CD4-positive, alpha-beta T cell (primary cell): ENCODE results near the gene SPOCK1. TPM values are rescaled to one million over a fixed set of nuclear protein-coding genes. Genes with fewer than 3 reads are reported as not detected.

ENCODE experiments used
- ATAC-seq: fragments of 200-7000 bp; cut with Tn5 transposase; one replicate; pipeline ENCODE4 v1.10.0; 2022; ENCODE audit warnings: mild to moderate bottlenecking; ENCODE audit not compliant: poor library complexity
- CTCF ChIA-PET: fragments of 350-600 bp; sonication (Branson Sonifier 250); formaldehyde crosslinking; loops from one replicate; lab custom pipeline; 2021; ENCODE audit warnings: antibody characterized with exemption, inconsistent platforms; lab: Charles Lee
- POLR2A ChIA-PET: fragments of 350-600 bp; sonication (Branson Sonifier 250); formaldehyde crosslinking; loops from one replicate; lab custom pipeline; 2021; ENCODE audit warnings: antibody characterized with exemption, inconsistent platforms; lab: Charles Lee
- DNase-seq, 14 experiments: peaks; one replicate each; pipeline ENCODE4 v3.0.0-alpha.2; 2013 to 2020; ENCODE audit warnings: mixed read lengths in 2 of 14
- H3K27ac ChIP-seq, 2 donors: one replicate each; pipeline versions ENCODE4 v1.5.1 to v1.7.0; 2013; ENCODE audit warnings: low read length in 2 of 2, low read depth in 1 of 2, mild to moderate bottlenecking in 1 of 2
- H3K27me3 ChIP-seq, 2 experiments: 1 replicate in 1 of 2; 2 replicates in 1 of 2; pipeline versions ENCODE4 v1.6.1 to v1.7.0; 2013; ENCODE audit warnings: low read length in 2 of 2, control low read depth in 1 of 2, mild to moderate bottlenecking in 1 of 2, moderate library complexity in 1 of 2; ENCODE audit not compliant: insufficient read depth in 2 of 2, control insufficient read depth in 1 of 2
- H3K36me3 ChIP-seq: one replicate; pipeline ENCODE4 v1.6.1; 2013; ENCODE audit warnings: low read length, control low read depth; ENCODE audit not compliant: insufficient read depth
- H3K4me1 ChIP-seq: one replicate; pipeline ENCODE4 v1.6.1; 2013; ENCODE audit warnings: low read length, control low read depth; ENCODE audit not compliant: insufficient read depth
- H3K4me3 ChIP-seq: one replicate; pipeline ENCODE4 v1.5.1; 2013; ENCODE audit warnings: mild to moderate bottlenecking, low read length, moderate library complexity
- H3K9me3 ChIP-seq, 2 experiments: 1 replicate in 1 of 2; 2 replicates in 1 of 2; pipeline versions ENCODE4 v1.6.1 to v1.7.0; 2013; ENCODE audit warnings: low read length in 2 of 2, mild to moderate bottlenecking in 2 of 2, control low read depth in 1 of 2, moderate library complexity in 1 of 2; ENCODE audit not compliant: control insufficient read depth in 1 of 2, insufficient read depth in 1 of 2
- H3K27ac Mint-ChIP-seq: one replicate; pipeline ENCODE4 v1.8.0; 2020; ENCODE audit warnings: mixed read lengths
- H3K27me3 Mint-ChIP-seq: one replicate; pipeline ENCODE4 v1.8.0; 2021; ENCODE audit warnings: mixed read lengths
- H3K36me3 Mint-ChIP-seq: one replicate; pipeline ENCODE4 v1.8.0; 2021; ENCODE audit warnings: low read depth, mixed read lengths
- H3K4me1 Mint-ChIP-seq: one replicate; pipeline ENCODE4 v1.8.0; 2021; ENCODE audit warnings: low read depth, mixed read lengths
- H3K4me3 Mint-ChIP-seq: one replicate; pipeline ENCODE4 v1.8.0; 2020; ENCODE audit warnings: mild to moderate bottlenecking, mixed read lengths
- H3K9me3 Mint-ChIP-seq: one replicate; pipeline ENCODE4 v1.8.0; 2020; ENCODE audit warnings: mixed read lengths
- CTCF ChIP-seq: fragments of 200-600 bp; IDR thresholded peaks from one replicate; pipeline ENCODE4 v1.8.0; 2022; ENCODE audit warnings: antibody characterized with exemption, mild to moderate bottlenecking
- intact Hi-C, 2 experiments: fragments of 100-400 bp; cut with DNase I in 1 of 2; cut with micrococcal nuclease in 1 of 2; formaldehyde crosslinking; loops; one replicate each; pipeline versions ENCODE4 v1.15.1 to v1.9.0; 2023 to 2025; cut with DNase I, micrococcal nuclease
- total RNA-seq, 174 experiments: library from RNA in 2 of 174; stranded (reverse) in 2 of 174; gene quantifications; one replicate each; pipeline ENCODE4 v1.2.3 and lab custom pipeline; 2021 to 2026

The SPOCK1 gene
- total RNA-seq, 2 experiments from 2014 or later: not detected

- POLR2A ChIA-PET: no interaction called here
- no peak for TF ChIP-seq CTCF
- intact Hi-C loops: no loop called here
These were observed 215.3 kb downstream of the SPOCK1 start for GRCh38 chr5:137283801-137284200.

GRCh38 chr5:137282216-137282615 lies 216.9 kb downstream of the SPOCK1 start:
- Histone ChIP-seq H3K36me3 (no peaks in the 10 kb centered on the region), H3K27ac (no peak overlapping the region), H3K4me3 (no peak overlapping the region), H3K9me3 (no peaks in the 10 kb centered on the region), H3K4me1 (no peaks in the 10 kb centered on the region), H3K27me3 (no peaks in the 10 kb centered on the region)
- Mint-ChIP-seq H3K4me3 (no peak overlapping the region), H3K9me3 (no peaks in the 10 kb centered on the region), H3K4me1 (no peaks in the 10 kb centered on the region), H3K27me3 (no peaks in the 10 kb centered on the region), H3K36me3 (no peaks in the 10 kb centered on the region), H3K27ac (no peak overlapping the region)
- POLR2A ChIA-PET: no interaction called here
- CTCF ChIA-PET: no interaction called here
- intact Hi-C loops: no loop called here
- TF ChIP-seq CTCF: no peak
- DNase-seq (no peak), ATAC-seq (no peak)

More at GRCh38 chr5:137283801-137284200, 215.3 kb downstream of the SPOCK1 start:
- H3K4me3 ChIP-seq: no peak overlapping the region
- no peaks in the 10 kb centered on the region for H3K27me3 ChIP-seq
- no peak overlapping the region for H3K4me3 Mint-ChIP-seq
- H3K9me3 ChIP-seq: no peaks in the 10 kb centered on the region
- H3K27me3 Mint-ChIP-seq: peaks cover 9% of the 10 kb centered on the region
- DNase-seq: no peak
- H3K4me1 Mint-ChIP-seq: no peaks in the 10 kb centered on the region
- H3K27ac Mint-ChIP-seq: no peak overlapping the region
- no peak overlapping the region for H3K27ac ChIP-seq
- CTCF ChIA-PET: no interaction called here
- no peaks in the 10 kb centered on the region for H3K36me3 ChIP-seq
- no peaks in the 10 kb centered on the region for H3K9me3 Mint-ChIP-seq
- no peaks in the 10 kb centered on the region for H3K4me1 ChIP-seq
- ATAC-seq: no peak
- H3K36me3 Mint-ChIP-seq: no peaks in the 10 kb centered on the region

- no peak for ATAC-seq
- TF ChIP-seq CTCF: no peak
- intact Hi-C loops: no loop called here
- ChIA-PET CTCF (no interaction called here), POLR2A (no interaction called here)
- Histone ChIP-seq H3K27ac (no peak overlapping the region), H3K4me3 (no peak overlapping the region), H3K36me3 (no peaks in the 10 kb centered on the region), H3K27me3 (no peaks in the 10 kb centered on the region), H3K9me3 (no peaks in the 10 kb centered on the region), H3K4me1 (no peaks in the 10 kb centered on the region)
- no peaks in the 10 kb centered on the region for H3K27me3 Mint-ChIP-seq
- no peak overlapping the region for H3K4me3 Mint-ChIP-seq
- no peaks in the 10 kb centered on the region for H3K4me1 Mint-ChIP-seq
- H3K9me3 Mint-ChIP-seq: no peaks in the 10 kb centered on the region
- no peaks in the 10 kb centered on the region for H3K36me3 Mint-ChIP-seq
- no peak for DNase-seq
- no peak overlapping the region for H3K27ac Mint-ChIP-seq
These were observed 217.9 kb downstream of the SPOCK1 start for GRCh38 chr5:137281201-137281600.
